Heart left ventricle (tissue), 13 donors: ENCODE measurements around the gene TRMT6.

Experiments
- POLR2A ChIP-seq, 2 donors: fragments of 450-650 bp; IDR thresholded peaks; one replicate each; pipeline ENCODE4 v1.6.1; 2017; ENCODE audit warnings: antibody characterized with exemption in 2 of 2, mild to moderate bottlenecking in 2 of 2, moderate library complexity in 2 of 2
- TF ChIP-seq, protein P1 (sequence below), 12 donors: fragments of 200-600 bp; sonication (generic) in 4 of 12; IDR thresholded peaks; one replicate each; pipeline versions ENCODE4 v1.5.0 to v1.8.0; 2018 to 2022; ENCODE audit warnings: antibody characterized with exemption in 12 of 12, mild to moderate bottlenecking in 5 of 12
- donor health status: ischemic (EF 13 %, LVEDD 7.1; RV severe dilation, severe dysfunction).
- donor health status: DM: no; HTN: yes; CAD: no.
- donor health status: DM: no; HTN: no; CAD: no.
- donor health status: ischemic (EF 25% LVEDD 6.9; RV normal size, moderate dysfunction).
- donor health status: ischemic (EF 25% LVEDD 5.7; RV mildly dilated, moderate dysfunction).
- donor health status: ischemic (EF 35%, LVEDD 5.7; RV mildly dilated, moderate dysfunction).
- donor health status: nonischemic (EF 11% LVEDD 7.7; RV severe dilation, severe dysfunction).
- donor health status: DM: yes; HTN: yes; CAD: no.
- donor health status: PGD.
- donor health status: ischemic (EF 29% LVEDD 5.4; RV normal size, mild dysfunction).
- donor health status: nonischemic (EF 23%, LVEDD 6.1; RV moderate dilation, normal function).

DNA sequence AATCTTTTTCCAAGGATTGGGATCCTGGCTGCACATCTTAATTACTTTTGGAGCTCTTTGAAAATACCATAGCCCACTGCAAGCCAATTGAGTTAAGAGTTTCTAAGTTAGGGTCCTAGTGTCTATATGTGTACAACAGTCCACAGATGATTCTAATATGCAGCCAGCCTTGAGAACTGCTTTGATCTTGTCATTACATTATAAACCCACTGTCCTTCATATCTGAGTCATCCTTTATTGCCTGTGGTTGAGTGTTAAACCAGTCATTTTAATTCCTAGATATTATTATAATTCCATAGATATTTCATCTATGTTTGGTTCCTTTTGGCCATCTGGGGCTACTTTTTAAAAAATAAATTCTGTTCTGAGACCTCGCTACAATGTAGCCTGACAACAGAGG is 24.2 kb upstream of the TRMT6 start:
- no peak for TF ChIP-seq POLR2A (IDR thresholded peaks at IDR 0.05)
- TF ChIP-seq, protein P1, sequence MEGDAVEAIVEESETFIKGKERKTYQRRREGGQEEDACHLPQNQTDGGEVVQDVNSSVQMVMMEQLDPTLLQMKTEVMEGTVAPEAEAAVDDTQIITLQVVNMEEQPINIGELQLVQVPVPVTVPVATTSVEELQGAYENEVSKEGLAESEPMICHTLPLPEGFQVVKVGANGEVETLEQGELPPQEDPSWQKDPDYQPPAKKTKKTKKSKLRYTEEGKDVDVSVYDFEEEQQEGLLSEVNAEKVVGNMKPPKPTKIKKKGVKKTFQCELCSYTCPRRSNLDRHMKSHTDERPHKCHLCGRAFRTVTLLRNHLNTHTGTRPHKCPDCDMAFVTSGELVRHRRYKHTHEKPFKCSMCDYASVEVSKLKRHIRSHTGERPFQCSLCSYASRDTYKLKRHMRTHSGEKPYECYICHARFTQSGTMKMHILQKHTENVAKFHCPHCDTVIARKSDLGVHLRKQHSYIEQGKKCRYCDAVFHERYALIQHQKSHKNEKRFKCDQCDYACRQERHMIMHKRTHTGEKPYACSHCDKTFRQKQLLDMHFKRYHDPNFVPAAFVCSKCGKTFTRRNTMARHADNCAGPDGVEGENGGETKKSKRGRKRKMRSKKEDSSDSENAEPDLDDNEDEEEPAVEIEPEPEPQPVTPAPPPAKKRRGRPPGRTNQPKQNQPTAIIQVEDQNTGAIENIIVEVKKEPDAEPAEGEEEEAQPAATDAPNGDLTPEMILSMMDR (IDR thresholded peaks at IDR 0.05), result no peak
